Measurements from ENCODE around the gene MAP7D3.

Gene MAP7D3

GRCh38 chrX:136204571-136204970 lies 46.6 kb downstream of the MAP7D3 start:
- no peak for DNase-seq

GRCh38 chrX:136203951-136204350 lies 47.2 kb downstream of the MAP7D3 start:
- DNase-seq, result no peak

GRCh38 chrX:136203438-136203837 lies 47.8 kb downstream of the MAP7D3 start:
- no peak for DNase-seq

- no peak for DNase-seq
Measured at GRCh38 chrX:136202889-136203288, 48.3 kb downstream of the MAP7D3 start.

GRCh38 chrX:136201601-136202000 lies 49.6 kb downstream of the MAP7D3 start:
- DNase-seq, result no peak

- no peak for DNase-seq
Measured at GRCh38 chrX:136200466-136200865, 50.7 kb downstream of the MAP7D3 start.

- DNase-seq, result no peak
Measured at GRCh38 chrX:136199365-136199764, 51.8 kb downstream of the MAP7D3 start.

GRCh38 chrX:136198678-136199243 lies 52.4 kb downstream of the MAP7D3 start:
- no peak for DNase-seq

GRCh38 chrX:136198010-136198409 lies 53.2 kb downstream of the MAP7D3 start:
- no peak for DNase-seq

- DNase-seq, result no peak
Measured at GRCh38 chrX:136196691-136197155, 54.5 kb downstream of the MAP7D3 start.

- no peak for DNase-seq
Measured at GRCh38 chrX:136195247-136195646, 56.0 kb downstream of the MAP7D3 start.

GRCh38 chrX:136194536-136194935 lies 56.7 kb downstream of the MAP7D3 start:
- no peak for DNase-seq

GRCh38 chrX:136193771-136194170 lies 57.4 kb downstream of the MAP7D3 start:
- DNase-seq, result no peak

GRCh38 chrX:136192839-136193414 lies 58.3 kb downstream of the MAP7D3 start:
- DNase-seq, result no peak

GRCh38 chrX:136192135-136192534 lies 59.1 kb downstream of the MAP7D3 start:
- DNase-seq, result no peak

- no peak for DNase-seq
Measured at GRCh38 chrX:136191171-136191570, 60.0 kb downstream of the MAP7D3 start.

GRCh38 chrX:136190038-136190713 lies 61.0 kb downstream of the MAP7D3 start:
- DNase-seq, result no peak

GRCh38 chrX:136189222-136189621 lies 62.0 kb downstream of the MAP7D3 start:
- no peak for DNase-seq

- no peak for DNase-seq
Measured at GRCh38 chrX:136186023-136186413, 65.2 kb downstream of the MAP7D3 start.

- DNase-seq, result no peak
Measured at GRCh38 chrX:136185401-136186022, 65.7 kb downstream of the MAP7D3 start.

- DNase-seq, result no peak
Measured at GRCh38 chrX:136183917-136184316, 67.3 kb downstream of the MAP7D3 start.

GRCh38 chrX:136183172-136183571 lies 68.0 kb downstream of the MAP7D3 start:
- no peak for DNase-seq

GRCh38 chrX:136182414-136182813 lies 68.8 kb downstream of the MAP7D3 start:
- no peak for DNase-seq

GRCh38 chrX:136179133-136179532 lies 72.1 kb downstream of the MAP7D3 start:
- DNase-seq, result no peak
